T-helper 1 cell (primary cell): ENCODE results near the gene ATP1A2.

Experiments
- DNase-seq, 5 donors: peaks; one replicate each; pipeline ENCODE4 v3.0.0-alpha.2; 2012 to 2020

The ATP1A2 gene

GRCh38 chr1:160085686-160086455 lies 29.7 kb upstream of the ATP1A2 start:
- peak; percentile 50 to 73 (median 62) for DNase-seq

- DNase-seq, result no peak
Observed at GRCh38 chr1:160086456-160086892, 29.1 kb upstream of the ATP1A2 start.

GRCh38 chr1:160087118-160087662 lies 28.4 kb upstream of the ATP1A2 start:
- no peak for DNase-seq

- DNase-seq, result no peak
Observed at GRCh38 chr1:160089883-160090282, 25.7 kb upstream of the ATP1A2 start.

GRCh38 chr1:160090760-160091159 lies 24.8 kb upstream of the ATP1A2 start:
- no peak for DNase-seq

GRCh38 chr1:160091666-160092223 lies 23.8 kb upstream of the ATP1A2 start:
- DNase-seq, result no peak

- DNase-seq, result no peak
Observed at GRCh38 chr1:160092366-160093068, 23.0 kb upstream of the ATP1A2 start.

GRCh38 chr1:160093069-160093395 lies 22.5 kb upstream of the ATP1A2 start:
- DNase-seq, result no peak

GRCh38 chr1:160093624-160094290 lies 21.8 kb upstream of the ATP1A2 start:
- no peak for DNase-seq

GRCh38 chr1:160094291-160094625 lies 21.3 kb upstream of the ATP1A2 start:
- DNase-seq, result no peak

- DNase-seq, result no peak
Observed at GRCh38 chr1:160094806-160095205, 20.8 kb upstream of the ATP1A2 start.

GRCh38 chr1:160095382-160096105 lies 20.0 kb upstream of the ATP1A2 start:
- DNase-seq, result no peak

GRCh38 chr1:160096274-160097116 lies 19.1 kb upstream of the ATP1A2 start:
- DNase-seq, result no peak

- DNase-seq, result peak in 1 of 5 donors; percentile 22
Observed at GRCh38 chr1:160097151-160097910, 18.2 kb upstream of the ATP1A2 start.

- peak; percentile 88 to 94 (median 91) for DNase-seq
Observed at GRCh38 chr1:160097911-160098851, 17.4 kb upstream of the ATP1A2 start, which contains the start of gene IGSF8. TSS of gene IGSF8 (minus strand) at chr1:160098619. CDS start at chr1:160098472, 147 bp downstream.

- DNase-seq, result peak; percentile 94 to 98 (median 98)
Observed at GRCh38 chr1:160098852-160099561, 16.6 kb upstream of the ATP1A2 start.

GRCh38 chr1:160099716-160100375 lies 15.7 kb upstream of the ATP1A2 start:
- no peak for DNase-seq
